HPDE6-E6E7 (cell line): ENCODE data around the gene DIP2C.

ENCODE experiments used
- DNase-seq: peaks from one replicate; pipeline ENCODE4 v3.0.0; 2011; ENCODE audit warnings: missing footprints; ENCODE audit errors: extremely low spot score

DIP2C gene

GRCh38 chr10:235915-236314, 453.6 kb downstream of the DIP2C start:
- no peak for DNase-seq

GRCh38 chr10:234708-235406, 454.6 kb downstream of the DIP2C start:
- DNase-seq, result no peak

- no peak for DNase-seq
Observed at GRCh38 chr10:232878-233277, 456.6 kb downstream of the DIP2C start.

DNA sequence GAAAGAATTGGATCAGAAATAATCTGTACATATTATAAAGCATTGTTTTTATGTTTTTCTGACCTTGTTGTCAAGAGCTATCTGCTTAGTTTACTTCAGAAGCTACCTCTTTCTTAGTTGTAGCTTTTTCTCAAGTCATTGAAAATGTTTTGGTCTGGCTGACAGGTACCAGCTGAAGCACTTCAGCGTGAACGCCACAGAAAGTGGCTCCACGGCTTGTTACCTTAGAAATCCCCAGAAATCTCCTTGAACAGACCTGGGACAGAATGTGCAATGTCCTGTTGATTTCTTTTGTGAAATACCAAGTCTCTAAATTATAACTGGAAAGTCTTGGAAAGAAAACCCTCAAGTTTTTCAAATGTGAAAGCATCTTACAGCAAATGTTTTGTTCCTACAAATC, 457.4 kb downstream of the DIP2C start:
- DNase-seq, result no peak

DNA sequence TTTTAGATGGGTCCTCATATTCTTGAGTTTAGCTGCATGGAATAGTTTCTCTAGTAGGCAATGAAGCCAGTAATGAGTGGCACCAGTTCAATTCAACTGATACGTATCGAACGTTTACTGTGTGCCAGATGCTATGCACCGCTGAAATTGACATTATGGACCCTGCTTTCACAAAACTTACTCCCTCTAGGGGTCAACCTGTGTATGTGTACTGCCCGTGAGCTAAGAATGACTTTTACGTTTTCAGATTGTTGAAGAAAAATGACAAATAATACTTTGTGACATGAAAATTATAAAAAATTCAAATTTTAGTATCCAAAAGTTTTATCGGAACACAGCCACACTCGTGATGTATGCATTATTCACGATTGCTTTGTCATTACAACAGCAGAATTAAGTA, 458.7 kb downstream of the DIP2C start:
- DNase-seq, result no peak

DNA sequence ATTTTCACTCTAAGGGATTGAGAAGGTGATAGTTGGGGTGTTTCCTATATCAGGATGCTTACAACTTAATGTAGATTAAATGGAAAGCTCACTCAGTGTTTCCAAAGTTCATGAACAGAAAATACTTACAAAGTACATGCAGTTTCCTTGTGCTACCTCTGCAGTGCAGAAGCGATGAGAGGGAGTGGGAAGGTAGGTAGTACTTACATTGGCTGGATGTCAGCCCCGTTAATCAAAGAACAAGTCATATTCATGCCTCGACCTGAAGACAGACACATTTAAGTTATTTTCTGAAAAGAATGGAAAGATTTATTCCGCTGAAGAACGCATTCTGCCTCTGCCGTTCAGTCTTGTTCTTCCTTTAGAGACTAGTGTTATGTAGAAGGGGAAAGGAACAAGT, 461.1 kb downstream of the DIP2C start:
- DNase-seq, result no peak

- no peak for DNase-seq
Observed at GRCh38 chr10:227014-227413, 462.5 kb downstream of the DIP2C start.

DNA sequence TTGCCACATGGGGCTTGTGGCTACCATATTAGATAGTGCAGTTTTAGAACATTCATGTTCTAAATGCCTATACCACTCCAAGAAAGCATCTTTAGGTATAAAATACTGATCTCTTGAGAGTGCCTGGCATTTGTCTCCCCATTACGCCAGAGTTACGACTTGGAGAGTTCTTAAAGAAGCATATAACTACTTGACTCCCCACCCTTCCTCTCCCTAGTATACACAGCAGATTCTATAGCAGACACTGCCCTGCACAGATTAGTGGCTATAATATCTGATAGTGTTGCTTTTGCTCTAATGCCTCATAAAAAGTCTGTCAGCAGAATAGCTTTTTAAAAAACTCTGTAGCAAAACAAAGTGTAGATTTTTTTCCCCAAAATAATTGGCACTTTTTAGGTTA, 463.4 kb downstream of the DIP2C start:
- DNase-seq, result no peak

DNA sequence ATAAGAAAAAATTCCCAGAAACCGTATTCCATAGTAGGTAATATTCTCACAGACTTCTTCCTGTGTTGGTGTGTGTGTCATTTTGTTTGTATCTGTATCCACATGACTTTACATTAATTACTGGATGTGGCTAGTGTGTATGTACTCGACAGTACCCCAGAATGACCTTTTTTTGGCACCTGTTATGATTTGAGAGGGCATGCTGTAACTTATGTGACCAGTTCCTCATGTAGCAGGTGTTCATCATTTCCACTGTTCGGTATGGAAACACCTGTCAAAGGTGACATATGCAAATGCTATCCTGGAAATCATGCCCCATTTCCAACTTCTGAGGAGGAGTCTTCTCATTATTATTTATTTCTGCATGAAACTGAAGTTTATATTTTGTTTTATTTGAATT, 464.9 kb downstream of the DIP2C start:
- DNase-seq, result no peak
